ENCODE measurements around the gene ATM.

The ATM gene

DNA sequence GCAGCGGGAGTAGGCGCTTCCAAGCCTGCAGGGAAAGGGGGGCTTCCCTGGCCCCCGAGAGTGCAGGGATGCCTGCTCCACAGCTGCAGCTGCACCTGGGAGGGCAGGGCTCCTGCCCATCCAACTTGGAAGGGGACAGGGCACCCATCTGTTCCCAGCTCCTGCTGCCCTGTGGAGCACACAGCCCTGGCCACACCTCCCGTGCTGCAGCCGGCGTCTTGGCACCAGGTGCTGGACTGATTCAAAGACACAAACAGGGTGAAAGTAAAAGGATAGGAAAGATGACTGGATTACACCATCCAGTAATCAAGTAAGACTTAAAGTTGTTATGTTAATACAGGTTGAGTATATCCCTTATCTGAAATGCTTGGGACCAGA, 15.2 kb upstream of the ATM start:
- TF ChIP-seq, protein P1, sequence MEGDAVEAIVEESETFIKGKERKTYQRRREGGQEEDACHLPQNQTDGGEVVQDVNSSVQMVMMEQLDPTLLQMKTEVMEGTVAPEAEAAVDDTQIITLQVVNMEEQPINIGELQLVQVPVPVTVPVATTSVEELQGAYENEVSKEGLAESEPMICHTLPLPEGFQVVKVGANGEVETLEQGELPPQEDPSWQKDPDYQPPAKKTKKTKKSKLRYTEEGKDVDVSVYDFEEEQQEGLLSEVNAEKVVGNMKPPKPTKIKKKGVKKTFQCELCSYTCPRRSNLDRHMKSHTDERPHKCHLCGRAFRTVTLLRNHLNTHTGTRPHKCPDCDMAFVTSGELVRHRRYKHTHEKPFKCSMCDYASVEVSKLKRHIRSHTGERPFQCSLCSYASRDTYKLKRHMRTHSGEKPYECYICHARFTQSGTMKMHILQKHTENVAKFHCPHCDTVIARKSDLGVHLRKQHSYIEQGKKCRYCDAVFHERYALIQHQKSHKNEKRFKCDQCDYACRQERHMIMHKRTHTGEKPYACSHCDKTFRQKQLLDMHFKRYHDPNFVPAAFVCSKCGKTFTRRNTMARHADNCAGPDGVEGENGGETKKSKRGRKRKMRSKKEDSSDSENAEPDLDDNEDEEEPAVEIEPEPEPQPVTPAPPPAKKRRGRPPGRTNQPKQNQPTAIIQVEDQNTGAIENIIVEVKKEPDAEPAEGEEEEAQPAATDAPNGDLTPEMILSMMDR (conservative IDR thresholded peaks at IDR 0.05; ENCODE audit: low read length) = no peak
- DNase-seq (ENCODE audit: low read depth) = no peak
- H3K4me3 ChIP-seq (ENCODE audit: low read length) = no peak overlapping the region

DNA sequence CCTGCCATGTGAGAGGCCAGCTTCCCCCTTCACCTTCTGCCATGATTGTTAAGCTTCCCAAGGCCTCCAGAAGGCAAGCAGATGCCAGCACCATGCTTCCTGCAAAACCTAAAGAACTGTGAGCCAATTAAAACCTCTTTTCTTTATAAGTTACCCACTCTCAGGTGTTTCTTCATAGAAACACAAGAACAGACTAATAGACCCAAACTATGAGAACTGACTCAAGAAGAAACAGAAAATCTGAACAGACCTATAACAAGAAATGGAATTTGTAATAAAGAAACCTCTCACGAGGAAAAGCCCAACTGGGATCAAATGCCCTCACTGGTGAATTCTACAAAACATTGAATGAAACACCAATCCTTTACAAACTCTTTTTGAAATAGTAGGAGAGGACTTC, 12.4 kb upstream of the ATM start:
- TF ChIP-seq, protein P1 (conservative IDR thresholded peaks at IDR 0.05; ENCODE audit: low read length) = no peak
- H3K4me3 ChIP-seq (ENCODE audit: low read length) = no peak overlapping the region
- DNase-seq (ENCODE audit: low read depth) = no peak

DNA sequence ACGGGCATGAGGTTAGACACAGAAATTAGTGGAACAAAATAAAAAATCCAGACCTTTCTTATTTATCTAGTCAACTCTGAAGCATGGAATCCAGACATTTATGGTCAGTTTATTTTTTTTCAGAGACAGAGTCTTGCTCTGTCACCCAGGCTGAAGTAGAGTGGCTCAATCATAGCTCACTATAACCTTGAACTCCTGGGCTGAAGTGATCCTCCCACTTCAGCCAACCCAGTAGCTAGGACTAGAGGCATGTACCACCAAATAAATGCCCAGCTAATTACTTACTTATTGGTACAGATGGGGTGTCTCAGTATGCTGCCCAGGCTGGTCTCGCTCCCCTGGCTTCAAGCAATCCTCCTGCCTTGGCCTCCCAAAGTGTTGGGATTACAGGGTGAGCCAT, 9.1 kb upstream of the ATM start:
- no peak for DNase-seq (ENCODE audit: low read depth)
- no peak overlapping the region for H3K4me3 ChIP-seq (ENCODE audit: low read length)
- TF ChIP-seq, protein P1 (conservative IDR thresholded peaks at IDR 0.05; ENCODE audit: low read length) = no peak

DNA sequence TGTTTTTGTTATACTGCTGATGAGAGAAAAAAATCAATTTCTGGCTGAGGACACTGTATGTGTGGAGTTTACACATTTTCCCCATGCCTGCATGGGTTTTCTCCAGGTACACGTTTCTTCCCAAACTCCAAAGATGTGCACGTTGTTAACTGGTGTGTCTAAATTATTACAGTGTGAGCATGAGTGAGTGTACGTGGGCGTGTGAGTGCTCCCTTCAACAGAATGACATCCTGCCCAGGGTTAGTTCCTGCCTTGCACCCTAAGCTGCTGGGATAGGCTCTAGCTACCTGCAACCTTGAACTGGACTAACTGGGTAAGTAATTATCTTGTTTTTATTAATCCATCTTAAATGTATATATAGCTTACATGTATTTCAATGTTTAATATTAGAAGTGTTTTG, 5.9 kb upstream of the ATM start:
- no peak overlapping the region for H3K4me3 ChIP-seq (ENCODE audit: low read length)
- DNase-seq (ENCODE audit: low read depth) = no peak
- TF ChIP-seq, protein P1 (conservative IDR thresholded peaks at IDR 0.05; ENCODE audit: low read length) = no peak

DNA sequence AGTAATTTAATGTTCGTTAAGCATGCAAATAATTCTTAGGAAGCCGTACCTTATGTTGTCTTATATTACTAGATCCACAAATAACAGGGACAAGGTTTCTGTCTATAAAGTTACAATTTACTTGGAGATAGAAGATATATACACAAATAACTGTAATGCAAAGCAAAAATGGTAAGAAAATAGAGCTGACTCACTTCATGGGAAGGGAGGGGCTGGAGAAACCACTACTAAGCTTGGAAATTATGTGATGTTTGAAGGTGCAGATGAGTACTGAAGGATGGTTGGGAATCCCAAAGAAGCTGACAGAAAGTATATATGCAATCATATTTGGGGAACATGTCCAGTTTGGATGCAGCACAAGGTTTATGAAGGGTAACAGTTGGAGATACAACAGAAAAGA, 4.4 kb upstream of the ATM start:
- H3K4me3 ChIP-seq (ENCODE audit: low read length) = no peak overlapping the region
- no peak for DNase-seq (ENCODE audit: low read depth)
- TF ChIP-seq, protein P1 (conservative IDR thresholded peaks at IDR 0.05; ENCODE audit: low read length) = no peak

DNA sequence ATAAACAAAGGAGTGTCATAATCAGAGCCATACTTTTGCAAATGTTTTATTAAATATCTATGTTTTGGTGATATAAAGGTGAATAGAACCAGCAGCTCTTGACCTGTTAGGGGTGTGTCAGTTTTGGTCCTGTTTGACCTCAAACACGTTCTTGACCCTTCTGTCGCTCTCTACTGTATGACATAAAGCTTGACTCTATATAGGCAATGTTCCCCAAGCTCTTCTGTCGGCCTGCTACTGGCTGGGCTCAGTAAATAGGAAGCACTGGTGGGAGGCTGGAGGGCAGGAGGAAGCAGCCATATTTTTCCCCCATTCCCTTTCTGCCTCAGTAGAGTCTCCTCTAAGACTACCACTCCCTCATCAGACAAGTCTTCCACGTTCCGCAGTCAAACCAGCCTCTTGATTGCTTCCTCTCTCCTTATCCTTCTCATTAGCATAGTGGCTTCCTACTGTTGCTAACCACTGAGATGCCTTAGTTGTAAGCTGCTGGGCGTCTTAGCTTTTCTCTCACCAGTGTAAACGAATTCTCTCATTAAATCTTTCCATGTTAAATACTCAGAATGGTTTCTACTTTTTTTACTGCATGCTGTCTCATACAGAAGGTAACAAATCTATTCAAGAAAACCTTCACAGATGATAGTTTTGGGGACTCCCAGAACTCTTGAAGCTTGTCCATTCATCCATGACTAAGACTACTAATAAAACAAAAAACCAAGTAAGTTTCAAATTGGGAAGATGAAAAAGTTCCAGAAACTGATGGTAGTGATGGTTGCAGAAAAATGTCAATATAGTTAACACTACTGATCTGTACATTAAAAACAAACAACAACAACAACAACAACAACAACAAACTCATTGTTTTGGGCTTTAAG, 3.7 kb upstream of the ATM start:
- TF ChIP-seq, protein P1 (conservative IDR thresholded peaks at IDR 0.05; ENCODE audit: low read length) = no peak
- no peak overlapping the region for H3K4me3 ChIP-seq (ENCODE audit: low read length)
- DNase-seq (ENCODE audit: low read depth) = no peak

DNA sequence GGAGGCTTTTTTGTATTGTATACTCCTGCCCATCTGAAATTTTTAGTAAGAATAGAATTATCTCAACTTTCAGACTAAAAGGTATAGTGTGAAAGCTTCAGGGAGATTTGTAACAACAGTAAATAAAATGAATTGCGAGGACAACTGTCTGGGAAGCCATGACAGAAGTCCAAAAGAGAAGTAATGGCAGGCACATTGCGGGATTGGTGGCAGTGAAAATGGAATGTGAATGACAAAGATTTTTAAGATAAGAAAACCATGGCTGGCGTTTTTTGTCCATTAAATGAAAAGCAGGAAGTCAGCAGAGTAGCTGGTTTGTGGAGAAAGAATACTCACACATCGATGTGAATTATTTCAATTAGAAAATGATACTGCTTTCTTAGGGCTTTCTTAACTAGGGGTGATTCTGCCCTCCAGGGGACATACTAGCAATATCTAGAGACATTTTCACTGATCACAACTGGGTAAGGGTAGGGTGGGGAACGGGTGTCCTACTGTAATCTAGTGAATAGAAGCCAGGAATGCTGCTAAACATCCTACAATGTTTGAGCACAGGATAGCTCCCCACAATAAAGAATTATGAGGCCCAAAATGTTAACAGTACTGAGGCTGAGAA, 2.0 kb upstream of the ATM start:
- TF ChIP-seq, protein P1 (conservative IDR thresholded peaks at IDR 0.05; ENCODE audit: low read length) = no peak
- H3K4me3 ChIP-seq (ENCODE audit: low read length) = peak overlapping the region; percentile 92
- no peak for DNase-seq (ENCODE audit: low read depth)
